ENCODE results near the gene SPSB4.

Gene SPSB4

DNA sequence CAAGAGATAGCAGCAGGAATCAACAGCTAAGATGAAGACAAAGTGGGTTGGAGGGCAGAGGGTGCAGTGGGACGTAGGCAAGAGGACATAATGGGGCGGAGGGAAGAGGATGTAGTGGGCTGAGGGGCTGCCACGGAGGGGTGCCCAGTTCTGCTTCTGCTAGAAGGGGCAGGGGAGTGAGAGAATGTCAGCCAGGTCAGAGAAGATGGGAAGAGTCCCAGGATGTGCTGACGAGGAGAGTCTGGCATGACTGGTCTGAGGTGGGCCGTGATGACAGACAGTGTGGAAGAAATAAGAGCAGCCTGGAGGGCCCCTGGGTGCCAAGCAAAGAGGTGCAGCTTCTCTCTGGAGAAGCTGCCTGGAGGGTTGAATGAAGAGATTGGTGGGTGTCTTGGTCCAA is 4.0 kb downstream of the SPSB4 start:
- no peak for DNase-seq (ENCODE audit: low read depth)

- DNase-seq (ENCODE audit: low read depth): no peak
Measured at GRCh38 chr3:141055536-141056445, 4.6 kb downstream of the SPSB4 start.

DNA sequence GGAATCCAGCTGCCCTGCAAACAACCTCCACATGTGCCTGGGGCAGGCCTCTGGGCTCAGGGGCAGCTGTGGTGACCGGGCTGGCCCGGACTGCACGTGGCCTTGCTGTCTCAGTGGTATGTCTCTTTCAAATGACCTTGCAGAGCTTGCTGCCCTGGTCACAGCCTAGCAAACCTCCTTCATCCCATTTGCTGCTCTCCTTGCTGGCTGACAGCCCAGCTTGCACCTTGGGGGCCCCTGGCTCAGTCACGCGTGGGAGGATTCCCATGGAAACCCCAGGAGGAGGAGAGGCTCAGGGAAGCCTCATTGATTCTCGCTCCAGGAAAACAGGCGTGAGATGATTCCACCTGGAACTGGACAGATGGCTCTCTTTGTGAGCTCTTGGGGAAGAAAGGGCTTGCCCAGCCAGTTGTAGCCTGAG is 5.6 kb downstream of the SPSB4 start:
- no peak for DNase-seq (ENCODE audit: low read depth)

GRCh38 chr3:141057436-141057835 is 6.3 kb downstream of the SPSB4 start:
- no peak for DNase-seq (ENCODE audit: low read depth)

GRCh38 chr3:141057946-141058800 is 7.0 kb downstream of the SPSB4 start:
- no peak for DNase-seq (ENCODE audit: low read depth)

DNA sequence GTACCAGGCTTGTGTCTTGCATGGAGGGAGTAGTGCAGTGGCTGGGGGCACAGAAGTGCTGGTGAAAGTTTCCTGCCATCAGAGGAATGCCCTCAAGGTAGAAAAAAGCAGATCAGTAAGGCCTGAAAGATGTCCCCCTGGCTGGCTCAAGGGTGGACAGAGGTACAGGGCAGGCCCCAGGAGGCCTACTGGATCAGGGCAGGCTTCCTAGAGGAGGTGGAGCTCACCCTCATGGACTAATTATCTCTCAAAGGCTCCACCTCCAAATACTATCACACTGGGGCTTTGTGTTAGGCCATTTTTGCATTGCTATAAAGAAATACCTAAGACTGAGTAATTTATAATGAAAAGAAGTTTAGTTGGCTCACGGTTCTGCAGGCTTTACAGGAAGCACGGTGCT is 7.8 kb downstream of the SPSB4 start:
- no peak for DNase-seq (ENCODE audit: low read depth)

GRCh38 chr3:141059816-141060215 is 8.7 kb downstream of the SPSB4 start:
- no peak for DNase-seq (ENCODE audit: low read depth)

GRCh38 chr3:141060327-141060726 is 9.2 kb downstream of the SPSB4 start:
- no peak for DNase-seq (ENCODE audit: low read depth)

DNA sequence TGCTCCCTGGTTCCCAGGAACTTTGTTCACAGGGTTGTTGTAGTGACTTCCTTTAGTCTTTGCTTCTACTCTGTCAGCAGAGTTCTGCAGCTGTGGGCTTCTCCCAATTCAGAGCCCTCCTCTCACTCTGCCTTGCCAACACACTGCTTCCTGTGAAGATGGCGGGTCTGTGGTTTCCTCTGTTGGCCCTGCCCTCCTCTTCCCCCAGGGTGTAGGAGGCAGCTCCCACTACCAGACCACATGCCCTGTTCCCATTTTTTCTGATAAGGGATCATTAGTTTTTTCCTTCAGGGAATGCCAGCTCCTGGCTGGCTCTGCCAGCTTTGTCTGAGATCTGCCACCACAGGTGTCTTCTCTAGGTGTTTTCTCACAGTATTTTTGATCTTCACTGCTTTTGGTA is 12.7 kb downstream of the SPSB4 start:
- DNase-seq (ENCODE audit: low read depth): no peak

DNA sequence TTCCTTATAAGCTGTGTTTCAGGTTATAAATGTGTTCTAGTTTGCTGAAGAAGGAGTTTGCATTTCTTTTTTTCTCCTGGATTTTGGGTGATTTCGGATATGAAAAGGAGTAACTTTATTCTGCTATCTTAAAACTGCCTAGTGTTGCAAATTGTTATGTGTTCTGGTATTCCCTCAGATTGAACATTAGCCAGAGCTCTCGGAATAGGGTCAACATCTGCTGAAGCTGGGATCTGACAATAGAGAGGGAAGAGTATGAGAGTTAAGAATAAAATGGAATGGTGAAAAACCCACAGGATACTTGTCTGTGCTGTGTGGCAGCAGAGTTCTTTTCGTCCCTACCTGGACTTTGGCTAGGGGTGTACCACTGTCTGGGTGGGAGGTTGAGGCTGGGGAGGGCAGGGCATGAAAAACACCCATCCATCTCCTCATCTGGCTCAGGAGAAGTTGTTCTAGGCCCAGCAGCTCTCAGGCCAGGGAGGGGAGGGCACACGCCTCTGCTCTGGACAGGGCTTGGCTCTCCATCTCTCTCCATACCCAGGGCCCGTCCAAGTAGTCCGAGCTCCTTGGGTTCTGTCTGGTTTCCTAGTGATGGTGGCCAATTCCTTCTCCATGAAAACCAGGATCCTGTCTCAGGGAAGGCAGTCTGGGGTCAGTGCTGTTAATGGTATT is 13.2 kb downstream of the SPSB4 start:
- DNase-seq (ENCODE audit: low read depth): no peak

DNA sequence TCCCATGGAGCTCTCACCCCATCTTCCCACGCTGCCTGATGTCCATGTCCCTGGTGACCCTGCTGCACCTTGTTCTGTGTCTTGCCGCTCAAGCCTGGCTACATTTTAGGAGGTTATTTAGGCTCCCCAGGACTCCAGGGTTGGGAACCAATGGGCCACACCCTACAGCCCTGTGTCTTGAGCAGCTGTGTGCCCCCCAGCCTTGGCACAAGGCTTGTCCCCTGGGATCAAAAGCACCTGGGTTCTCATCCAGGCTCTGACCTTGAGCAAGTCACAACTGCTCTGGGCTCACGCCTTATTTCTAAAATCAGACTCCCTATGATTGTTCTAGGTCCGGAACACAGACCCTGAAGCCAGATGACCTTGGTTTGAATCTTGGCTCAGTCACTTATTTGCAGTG is 14.1 kb downstream of the SPSB4 start:
- DNase-seq (ENCODE audit: low read depth): no peak

DNA sequence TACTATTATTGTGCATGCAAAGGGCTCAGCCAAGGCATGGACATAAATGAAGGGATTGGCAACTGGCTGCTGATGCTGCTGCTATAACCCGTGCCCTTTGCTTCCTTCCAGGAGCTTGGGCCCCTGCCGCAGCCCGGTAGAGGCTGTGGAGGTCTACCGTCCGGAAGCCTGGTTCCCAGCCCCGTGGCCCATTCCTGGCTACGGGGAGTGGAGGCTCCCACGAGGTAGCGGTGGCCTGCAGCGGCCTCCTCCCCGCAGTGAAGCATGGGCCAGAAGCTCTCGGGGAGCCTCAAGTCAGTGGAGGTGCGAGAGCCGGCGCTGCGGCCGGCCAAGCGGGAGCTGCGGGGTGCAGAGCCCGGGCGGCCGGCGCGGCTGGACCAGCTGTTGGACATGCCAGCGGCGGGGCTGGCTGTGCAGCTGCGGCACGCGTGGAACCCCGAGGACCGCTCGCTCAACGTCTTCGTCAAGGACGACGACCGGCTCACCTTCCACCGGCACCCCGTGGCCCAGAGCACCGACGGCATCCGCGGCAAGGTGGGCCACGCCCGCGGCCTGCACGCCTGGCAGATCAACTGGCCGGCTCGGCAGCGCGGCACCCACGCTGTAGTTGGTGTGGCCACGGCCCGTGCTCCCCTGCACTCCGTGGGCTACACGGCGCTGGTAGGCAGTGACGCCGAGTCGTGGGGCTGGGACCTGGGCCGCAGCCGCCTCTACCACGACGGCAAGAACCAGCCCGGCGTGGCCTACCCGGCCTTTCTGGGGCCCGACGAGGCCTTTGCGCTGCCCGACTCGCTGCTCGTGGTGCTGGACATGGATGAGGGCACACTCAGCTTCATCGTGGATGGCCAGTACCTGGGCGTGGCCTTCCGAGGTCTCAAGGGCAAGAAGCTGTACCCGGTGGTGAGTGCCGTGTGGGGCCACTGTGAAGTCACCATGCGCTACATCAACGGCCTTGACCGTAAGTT is 15.0 kb downstream of the SPSB4 start:
- DNase-seq (ENCODE audit: low read depth): no peak

DNA sequence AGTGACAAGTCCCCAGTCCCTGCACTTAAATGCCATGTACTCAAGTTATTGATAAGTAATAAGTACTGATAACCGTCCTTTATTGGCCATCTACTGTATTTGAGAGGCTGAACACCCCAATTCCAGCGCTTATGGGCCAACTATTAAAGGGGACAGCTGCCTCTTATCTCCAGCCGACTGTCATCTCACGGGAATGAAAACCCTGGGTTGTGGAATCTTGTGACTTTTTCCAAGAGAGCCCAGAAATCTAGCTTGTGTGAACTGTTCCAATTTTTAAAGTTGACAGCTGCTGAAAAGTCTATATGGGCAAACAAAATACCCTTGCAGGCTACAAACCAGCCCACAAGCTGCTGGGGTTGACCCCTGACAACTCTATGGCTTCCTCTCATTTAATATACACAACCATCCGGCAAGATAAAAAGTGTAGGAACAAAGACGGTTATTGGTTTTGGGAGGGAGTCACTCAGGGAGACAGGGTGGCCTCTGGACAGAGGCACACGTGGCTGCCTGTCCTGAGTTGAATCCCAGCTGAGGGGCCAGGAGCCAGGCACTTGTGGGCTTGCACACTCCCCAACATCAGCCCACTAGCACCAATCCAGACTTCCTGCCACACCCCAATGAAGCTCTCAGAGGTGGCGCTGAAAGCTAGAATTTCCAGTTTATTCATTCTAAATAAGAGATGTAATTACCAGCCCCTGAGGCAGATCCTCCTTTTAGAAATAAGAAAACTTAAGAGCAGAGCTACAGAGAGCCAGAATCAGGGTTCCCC is 16.2 kb downstream of the SPSB4 start:
- DNase-seq (ENCODE audit: low read depth): no peak

- DNase-seq (ENCODE audit: low read depth): no peak
Measured at GRCh38 chr3:141070229-141070628, 19.1 kb downstream of the SPSB4 start.

DNA sequence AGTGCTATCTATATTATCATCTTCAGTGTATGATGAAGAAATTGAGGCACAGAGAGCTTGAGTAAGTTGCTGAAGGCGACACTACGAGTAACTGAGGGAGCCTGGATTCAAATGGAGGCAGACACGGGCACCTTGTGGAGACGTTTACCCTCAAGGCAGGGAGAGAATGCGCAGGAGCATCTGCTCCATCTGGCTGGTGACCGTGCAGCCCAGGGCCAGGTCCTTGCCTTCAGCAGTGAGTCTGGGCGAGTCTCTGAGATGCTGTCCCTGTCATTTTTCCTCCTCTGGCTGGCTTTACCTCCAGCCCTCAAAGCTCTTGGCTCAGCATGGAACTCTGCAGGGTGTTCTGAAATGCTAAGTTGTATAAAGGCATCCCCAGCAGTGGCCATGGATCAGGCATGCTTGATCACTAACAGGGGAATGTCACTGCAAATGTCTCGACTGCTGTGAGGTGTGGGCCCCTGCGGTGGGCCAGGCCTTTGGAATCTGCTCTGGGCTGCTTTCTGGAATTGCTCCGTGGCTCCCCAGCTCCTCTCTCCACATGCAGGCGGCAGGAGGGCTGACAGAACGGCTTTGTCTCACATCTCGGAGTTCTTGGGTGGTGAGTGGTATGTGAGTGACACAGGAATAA is 19.7 kb downstream of the SPSB4 start:
- no peak for DNase-seq (ENCODE audit: low read depth)

DNA sequence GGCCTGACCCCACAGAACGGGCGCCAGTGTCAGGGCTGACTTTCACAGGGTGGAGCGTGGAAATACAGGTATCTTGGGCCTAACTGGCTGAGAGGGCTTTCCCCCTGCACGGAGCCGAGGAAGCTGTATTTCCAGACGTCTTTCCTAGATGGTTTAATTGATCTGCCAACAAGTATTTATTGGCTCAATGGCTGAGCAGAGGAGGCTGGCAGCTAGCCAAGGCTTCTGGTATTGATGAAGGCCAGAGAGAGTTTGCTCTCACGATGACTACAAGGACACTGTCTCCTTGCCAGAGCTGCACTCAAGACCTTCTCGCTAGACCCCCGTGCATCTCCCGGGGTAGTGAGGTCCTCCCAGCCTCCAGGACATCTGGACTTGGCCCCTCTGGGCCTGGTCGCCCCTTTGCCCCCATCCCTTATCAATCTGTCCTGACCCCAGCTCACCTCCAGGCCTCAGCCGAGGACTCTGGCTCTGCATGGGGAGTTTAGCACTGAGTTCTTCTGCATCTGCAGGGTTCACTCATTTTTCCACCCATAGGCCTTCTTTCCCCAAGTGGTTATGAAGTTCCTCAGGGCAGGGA is 20.6 kb downstream of the SPSB4 start:
- no peak for DNase-seq (ENCODE audit: low read depth)

DNA sequence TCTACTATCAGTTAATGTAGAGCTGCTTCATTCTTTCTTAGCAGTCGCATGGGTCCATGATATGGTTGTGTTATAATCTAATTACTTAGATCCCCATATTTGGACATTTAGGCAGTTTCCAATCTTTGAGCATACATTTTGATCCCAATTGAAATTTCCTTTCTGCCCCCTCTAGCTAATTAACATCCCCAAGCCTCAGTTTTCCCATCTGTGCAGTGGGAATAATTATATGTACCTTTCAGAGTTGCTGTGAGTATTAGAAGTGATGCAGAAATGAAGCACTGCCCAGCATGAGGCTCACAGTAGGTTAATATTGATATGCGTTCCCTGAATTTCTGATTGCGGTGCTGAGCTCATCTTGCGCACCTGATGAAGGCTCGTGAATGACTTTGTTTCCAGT is 21.8 kb downstream of the SPSB4 start:
- DNase-seq (ENCODE audit: low read depth): no peak

DNA sequence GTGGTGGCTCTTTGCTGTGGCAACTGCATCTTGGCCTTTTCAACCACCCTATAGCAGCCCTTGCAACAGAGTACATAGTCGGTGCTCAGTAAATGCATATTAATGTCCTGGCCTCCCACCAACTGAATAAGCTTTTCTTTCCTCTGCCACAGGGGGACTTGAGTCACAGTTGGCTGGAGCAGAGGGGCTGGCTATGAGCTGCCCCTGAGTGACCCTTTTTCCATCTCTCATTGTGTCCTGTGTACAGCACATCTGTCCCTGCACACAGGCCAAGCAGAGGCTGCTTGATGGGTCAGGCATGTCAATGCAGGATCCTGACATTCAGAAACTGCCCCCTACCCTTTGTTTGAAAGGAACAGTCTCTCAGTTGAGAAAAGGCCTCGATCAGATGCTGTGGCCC is 22.4 kb downstream of the SPSB4 start:
- no peak for DNase-seq (ENCODE audit: low read depth)

DNA sequence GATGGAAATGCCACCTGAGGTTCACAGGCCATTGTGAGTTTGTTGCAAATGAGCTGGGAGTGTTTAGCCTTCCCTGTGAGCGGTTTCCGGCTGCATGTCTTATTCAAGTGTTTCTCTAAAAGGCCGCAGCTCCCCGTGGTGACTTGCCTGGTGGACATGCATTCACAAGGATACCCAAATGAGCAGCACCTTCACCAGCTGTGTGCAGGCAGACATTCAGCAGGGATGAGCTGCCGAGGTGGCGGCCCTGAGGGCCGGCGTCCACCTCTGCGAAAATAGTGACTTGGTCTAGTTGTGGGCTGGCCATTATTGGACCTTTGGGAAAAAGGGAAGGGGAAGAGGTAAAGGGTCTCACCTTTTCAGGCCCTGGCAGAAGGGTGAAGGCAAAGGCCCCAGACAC is 23.4 kb downstream of the SPSB4 start:
- no peak for DNase-seq (ENCODE audit: low read depth)
